HG03521 (cell line): ENCODE measurements around the gene FILIP1L.

Experiments used
- ATAC-seq: cut with Tn5 transposase; IDR thresholded peaks from one replicate; pipeline ENCODE4 v1.9.1; 2021; ENCODE audit warnings: mild to moderate bottlenecking, moderate library complexity; ENCODE audit not compliant: unreplicated experiment

The FILIP1L gene

DNA sequence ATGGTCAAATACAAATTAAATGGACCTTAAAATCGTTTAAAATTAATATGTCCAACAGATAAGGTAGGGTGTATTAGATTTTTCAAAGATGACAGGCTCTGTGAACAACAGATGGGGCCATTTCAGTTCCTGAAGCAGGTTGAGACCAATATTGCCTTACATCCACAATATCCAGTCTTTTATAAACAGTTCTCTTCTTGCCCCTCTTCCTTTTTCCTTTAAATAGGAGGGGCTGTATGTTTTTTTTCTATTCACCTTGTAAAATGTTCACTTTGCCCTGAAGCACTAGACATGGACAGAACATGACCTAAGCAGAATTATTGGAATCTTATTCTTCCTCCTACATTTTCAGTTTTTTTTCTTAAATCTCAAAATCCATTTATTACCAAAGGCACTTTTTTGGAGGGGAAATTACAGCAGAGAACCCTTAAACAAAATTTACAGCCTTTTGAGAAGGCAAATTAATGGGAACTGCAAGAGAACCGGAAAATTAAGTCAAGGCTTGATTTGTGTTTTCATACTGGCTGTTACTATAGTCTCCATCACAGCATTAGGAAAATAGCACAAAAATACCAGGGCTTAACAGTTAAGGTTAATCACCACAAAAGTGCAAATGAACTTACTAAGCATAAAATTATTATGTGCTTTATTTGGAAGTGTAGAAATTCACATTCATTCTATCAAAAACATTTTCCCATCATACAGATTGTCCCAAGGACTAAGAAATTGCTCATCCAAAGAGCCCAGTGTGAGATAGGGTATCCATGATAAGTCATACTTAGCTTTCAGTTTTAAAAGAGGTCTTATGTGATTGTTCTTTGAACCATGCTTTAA is 240.8 kb downstream of the FILIP1L start:
- no peak for ATAC-seq

- peak; percentile 58 for ATAC-seq
Measured at GRCh38 chr3:99872923-99873254, 241.4 kb downstream of the FILIP1L start.

GRCh38 chr3:99871231-99872045 is 242.9 kb downstream of the FILIP1L start:
- no peak for ATAC-seq

- ATAC-seq: no peak
Measured at GRCh38 chr3:99870712-99871111, 243.6 kb downstream of the FILIP1L start.

DNA sequence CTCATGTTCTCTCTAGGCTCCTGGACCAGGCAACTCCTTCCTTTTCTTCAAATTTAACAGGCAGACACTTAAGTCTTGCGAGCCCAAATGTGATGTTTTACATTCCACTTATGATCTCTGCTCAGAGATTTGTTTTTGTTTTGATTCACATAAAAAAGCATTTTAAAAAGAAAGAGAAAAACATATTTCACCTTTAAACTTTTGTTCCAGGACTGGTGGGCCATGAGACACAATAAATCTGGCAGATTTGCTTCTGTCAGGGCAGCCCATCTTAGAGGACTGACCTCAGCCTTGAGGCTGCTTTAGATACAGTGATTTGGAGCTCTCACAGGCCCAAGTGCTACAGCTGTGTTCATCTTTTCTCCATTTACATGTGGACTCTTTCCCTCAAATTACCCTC is 244.7 kb downstream of the FILIP1L start:
- no peak for ATAC-seq

GRCh38 chr3:99868311-99868646 is 246.0 kb downstream of the FILIP1L start:
- no peak for ATAC-seq

DNA sequence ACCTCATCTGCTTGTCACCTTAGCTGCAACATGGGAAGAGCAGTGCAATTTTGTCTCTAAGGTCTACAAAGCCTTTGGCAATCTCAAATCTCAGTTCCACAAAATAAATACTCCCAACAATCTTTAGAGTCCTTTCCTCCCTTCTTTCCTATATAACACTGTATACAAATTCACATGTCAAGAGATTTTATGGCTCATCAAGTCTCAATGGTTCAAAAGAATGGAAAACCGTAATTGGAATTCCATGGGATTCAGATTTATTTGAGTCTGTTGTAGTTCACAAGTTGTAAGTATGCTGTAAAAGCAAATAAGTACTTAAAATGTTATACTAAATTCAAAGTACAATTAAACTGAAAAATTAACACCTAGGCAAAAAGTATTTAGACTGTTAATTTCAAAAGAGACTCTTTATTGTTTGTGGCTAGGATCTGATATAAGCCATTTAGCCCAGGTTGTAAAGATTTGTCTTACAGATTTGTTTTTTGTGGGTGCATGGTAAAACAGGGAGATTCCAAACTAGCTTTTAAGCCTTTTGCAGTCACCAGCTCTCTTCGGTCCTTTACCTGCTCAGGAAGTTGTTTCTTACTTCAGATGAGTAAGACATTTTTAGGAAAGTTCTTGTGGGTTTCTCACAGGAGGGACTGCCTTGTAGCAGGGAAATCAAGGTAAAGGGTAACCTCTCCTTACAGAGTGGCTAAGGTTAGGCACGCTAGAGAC is 246.5 kb downstream of the FILIP1L start:
- no peak for ATAC-seq

- ATAC-seq: no peak
Measured at GRCh38 chr3:99866261-99866761, 248.0 kb downstream of the FILIP1L start.

- no peak for ATAC-seq
Measured at GRCh38 chr3:99865321-99865720, 249.0 kb downstream of the FILIP1L start.

- no peak for ATAC-seq
Measured at GRCh38 chr3:99864289-99864688, 250.0 kb downstream of the FILIP1L start.

DNA sequence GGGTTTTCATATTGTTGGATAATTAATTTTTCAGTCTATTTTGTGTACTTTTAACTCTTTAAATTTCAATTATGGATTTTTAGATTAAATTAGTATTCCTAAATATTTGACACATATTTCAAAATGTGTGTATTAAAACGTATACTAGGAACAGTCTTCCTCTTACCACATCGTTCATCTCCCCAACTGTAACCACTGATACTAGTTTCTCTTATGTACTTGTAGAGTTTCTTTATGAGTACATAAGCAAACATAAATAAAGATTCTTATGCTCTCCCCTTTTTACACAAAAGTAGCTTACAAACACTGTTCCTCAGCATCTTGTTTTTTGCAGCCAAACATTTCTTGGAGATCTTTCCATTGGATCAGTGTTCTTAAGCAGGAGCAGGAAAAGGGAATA is 250.7 kb downstream of the FILIP1L start:
- peak; percentile 50 for ATAC-seq

- no peak for ATAC-seq
Measured at GRCh38 chr3:99863002-99863401, 251.3 kb downstream of the FILIP1L start.

DNA sequence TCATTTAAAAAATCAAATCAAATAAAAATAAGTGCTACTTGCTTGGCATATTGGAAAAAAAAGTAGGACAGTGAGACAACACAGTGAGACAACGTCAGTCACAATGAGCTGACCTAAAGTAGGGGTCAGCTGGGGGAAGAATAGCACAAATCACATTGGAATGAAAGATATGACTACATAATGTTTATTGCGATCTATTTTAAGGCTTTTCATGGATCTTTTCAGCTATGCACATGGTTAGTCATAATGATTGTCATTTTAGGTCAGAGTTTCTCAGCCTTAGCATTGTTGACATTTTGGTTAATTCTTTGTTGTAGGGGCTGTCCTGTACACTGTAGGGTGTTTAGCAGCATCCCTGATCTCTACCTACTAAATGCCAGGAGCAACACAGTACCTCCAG is 252.1 kb downstream of the FILIP1L start:
- no peak for ATAC-seq

DNA sequence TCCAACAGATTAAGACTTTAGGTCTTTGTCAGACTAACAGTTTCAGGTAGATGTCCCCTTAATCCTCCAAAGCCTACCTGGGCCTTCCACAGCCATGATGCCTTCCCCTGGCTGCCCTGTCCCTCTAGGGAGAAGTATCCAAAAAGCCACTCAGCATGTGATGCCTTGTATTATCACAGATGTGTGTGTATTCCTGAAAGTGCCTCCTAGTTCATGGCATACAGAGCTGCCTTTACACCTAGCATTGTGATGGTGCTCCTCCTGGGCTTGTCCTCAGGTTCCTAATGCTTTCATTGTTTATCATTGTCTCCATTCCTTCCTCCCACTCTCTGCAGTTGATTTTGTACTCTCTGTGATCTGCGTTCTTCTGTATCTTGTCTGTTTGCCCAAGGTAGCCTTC is 253.1 kb downstream of the FILIP1L start:
- ATAC-seq: no peak

DNA sequence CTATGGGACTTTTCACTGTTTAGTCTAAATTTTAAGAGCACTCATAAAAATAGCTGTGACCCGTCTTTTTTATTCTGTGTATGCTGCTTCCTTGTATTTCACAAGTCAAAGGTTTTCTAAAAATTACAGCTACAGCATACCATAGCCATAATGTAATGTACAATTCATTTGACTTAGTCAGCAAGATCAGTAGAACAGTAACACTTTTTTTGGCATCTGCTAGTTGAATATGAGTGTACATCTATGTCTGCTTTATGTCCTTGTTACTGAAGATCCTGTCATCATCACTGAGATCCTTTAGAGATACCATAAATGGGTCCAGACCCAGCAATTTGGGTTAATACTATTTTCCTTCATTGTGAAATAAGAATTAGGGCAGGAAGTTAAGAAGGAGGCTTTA is 254.5 kb downstream of the FILIP1L start:
- no peak for ATAC-seq

- no peak for ATAC-seq
Measured at GRCh38 chr3:99858469-99858868, 255.8 kb downstream of the FILIP1L start.

- ATAC-seq: no peak
Measured at GRCh38 chr3:99857278-99857677, 257.0 kb downstream of the FILIP1L start.

DNA sequence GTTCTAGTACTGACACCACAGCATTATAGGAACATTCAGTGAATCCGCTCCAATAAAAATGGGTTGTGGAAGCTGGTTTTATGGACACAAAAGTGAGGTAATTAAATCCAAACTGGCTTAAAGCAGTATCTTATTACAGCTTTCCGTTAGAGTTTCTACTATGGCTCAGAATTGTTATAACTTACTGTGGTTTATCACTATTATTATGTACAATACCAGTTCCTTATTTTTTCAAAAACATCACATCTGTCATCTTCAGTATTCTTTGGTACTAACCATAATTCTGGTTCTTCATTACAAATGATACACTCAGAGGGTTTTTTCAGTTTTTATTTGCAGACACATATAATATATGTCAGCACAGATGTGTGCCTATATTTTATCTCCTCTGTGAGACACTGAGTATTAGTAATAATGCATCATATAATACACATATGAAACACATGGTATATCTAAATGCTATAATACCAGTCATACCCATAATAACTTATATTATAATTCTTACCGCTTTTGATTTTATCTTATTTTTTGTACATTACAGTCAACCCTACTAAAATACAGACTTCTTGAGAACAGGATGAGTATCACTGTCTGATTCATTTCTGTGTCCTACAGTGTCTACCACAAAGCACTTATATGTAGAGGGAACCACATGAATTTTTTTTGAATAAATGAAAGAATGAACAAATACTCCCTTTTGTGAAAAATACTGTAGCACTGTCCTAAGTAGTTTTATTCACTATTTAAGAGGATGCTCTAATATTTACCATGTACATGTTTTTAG is 257.7 kb downstream of the FILIP1L start:
- ATAC-seq: no peak

DNA sequence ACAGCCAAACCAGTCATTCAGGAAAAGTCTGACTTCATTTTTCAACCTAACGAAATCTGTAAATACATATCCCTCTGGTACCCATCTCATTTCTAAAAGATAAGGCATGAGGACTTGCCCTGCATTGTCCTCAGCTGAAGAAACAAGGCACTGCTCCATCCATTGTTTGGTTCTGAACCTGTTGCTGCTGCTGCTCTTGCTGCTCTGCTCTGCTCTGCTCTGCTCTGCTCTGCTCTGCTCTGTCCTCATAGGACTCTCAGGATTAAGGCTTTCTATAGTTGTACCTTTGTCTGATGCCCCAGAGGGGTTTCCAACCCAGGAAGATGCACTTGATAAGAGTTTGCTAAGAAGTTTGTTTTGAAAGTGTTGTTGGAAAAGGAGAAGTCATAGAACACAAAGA is 258.4 kb downstream of the FILIP1L start:
- no peak for ATAC-seq

DNA sequence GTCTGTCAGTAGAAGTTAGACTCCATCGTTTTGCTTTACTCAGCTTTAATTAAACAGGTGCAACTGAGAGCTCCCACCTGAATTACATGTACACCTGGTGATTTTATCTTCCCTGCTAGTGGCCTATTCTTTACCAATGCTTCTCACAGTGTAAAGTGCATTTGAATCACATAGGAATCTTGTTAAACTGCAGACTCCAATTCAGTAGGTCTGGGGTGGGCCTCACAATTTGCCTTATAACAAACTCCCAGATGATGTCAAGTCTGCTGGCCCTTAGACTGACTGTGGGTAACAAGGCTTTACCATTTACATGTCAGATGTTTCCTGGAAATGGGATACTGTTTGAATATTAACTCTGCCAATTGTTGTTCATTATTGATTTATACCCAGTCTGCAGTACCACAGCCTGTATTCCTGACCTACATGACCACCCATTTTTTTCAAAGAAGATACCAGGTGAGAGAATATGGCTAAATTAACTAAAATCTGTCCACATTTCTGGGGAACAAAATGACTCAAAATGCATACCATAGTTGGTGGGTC is 259.5 kb downstream of the FILIP1L start:
- ATAC-seq: no peak
